Measurements from ENCODE around the gene CCDC138. TPM values are rescaled to one million over a fixed set of nuclear protein-coding genes. Genes with fewer than 3 reads are reported as not detected.

CCDC138 gene
- total RNA-seq, 4 donors from 2014 or later = 1.5 to 2.7 (median 2.1) TPM

- H3K27ac ChIP-seq = no peak overlapping the region
- no peak overlapping the region for H3K4me3 ChIP-seq
- no peaks in the 10 kb centered on the region for H3K4me1 ChIP-seq
- H3K36me3 ChIP-seq = peaks cover 0 to 14% of the 10 kb centered on the region in 2 donors
- WGBS, 2 donors (ENCODE audit: low coverage in 1 of 2) = 81 to 89% methylated on average over 6 of the region's 6 CpGs
- no peak for ATAC-seq
- no peaks in the 10 kb centered on the region for H3K27me3 ChIP-seq
- TF ChIP-seq CTCF (IDR thresholded peaks at IDR 0.05) (no peak), POLR2AphosphoS5 (IDR thresholded peaks at IDR 0.05) (no peak)
- H3K9me3 ChIP-seq = peaks cover 0 to 7% (median 0%) of the 10 kb centered on the region in 3 donors
These were observed 20.0 kb downstream of the CCDC138 start for GRCh38 chr2:108806371-108807113.

GRCh38 chr2:108809936-108810335, 23.4 kb downstream of the CCDC138 start:
- WGBS, 2 donors (ENCODE audit: low coverage in 1 of 2) = 100% methylated on average over 3 of the region's 3 CpGs; no CpG with 5 or more reads in 1 of the 2 donors
- Histone ChIP-seq H3K4me1 (no peaks in the 10 kb centered on the region), H3K9me3 (peaks cover 0 to 7% (median 0%) of the 10 kb centered on the region in 3 donors), H3K4me3 (no peak overlapping the region), H3K27ac (no peak overlapping the region), H3K27me3 (no peaks in the 10 kb centered on the region), H3K36me3 (peaks cover 0 to 15% of the 10 kb centered on the region in 2 donors)
- no peak for ATAC-seq
- TF ChIP-seq POLR2A (IDR thresholded peaks at IDR 0.05) = no peak
- TF ChIP-seq CTCF (IDR thresholded peaks at IDR 0.05) = no peak
- TF ChIP-seq POLR2AphosphoS5 (IDR thresholded peaks at IDR 0.05) = no peak
- no peak for TF ChIP-seq EP300 (IDR thresholded peaks at IDR 0.05)

- H3K9me3 ChIP-seq = peaks cover 0 to 7% (median 0%) of the 10 kb centered on the region in 3 donors
- ATAC-seq = no peak
These were observed 24.7 kb downstream of the CCDC138 start for GRCh38 chr2:108810993-108811957.

GRCh38 chr2:108813732-108814131, 27.2 kb downstream of the CCDC138 start:
- H3K4me3 ChIP-seq = no peak overlapping the region
- H3K27me3 ChIP-seq = no peaks in the 10 kb centered on the region
- TF ChIP-seq CTCF (IDR thresholded peaks at IDR 0.05) (no peak), POLR2A (IDR thresholded peaks at IDR 0.05) (no peak), POLR2AphosphoS5 (IDR thresholded peaks at IDR 0.05) (no peak), EP300 (IDR thresholded peaks at IDR 0.05) (no peak)
- ATAC-seq = no peak
- peaks cover 0 to 7% (median 0%) of the 10 kb centered on the region in 3 donors for H3K9me3 ChIP-seq
- WGBS, 2 donors (ENCODE audit: low coverage in 1 of 2) = 92% methylated on average over 1 of the region's 1 CpG
- no peak overlapping the region for H3K27ac ChIP-seq
- H3K36me3 ChIP-seq = peaks cover 0 to 39% of the 10 kb centered on the region in 2 donors
- H3K4me1 ChIP-seq = no peaks in the 10 kb centered on the region

More at GRCh38 chr2:108810993-108811957, 24.7 kb downstream of the CCDC138 start:
- Histone ChIP-seq H3K4me3 (no peak overlapping the region), H3K36me3 (peaks cover 0 to 20% of the 10 kb centered on the region in 2 donors), H3K27me3 (no peaks in the 10 kb centered on the region), H3K27ac (no peak overlapping the region), H3K4me1 (no peaks in the 10 kb centered on the region)
- 96% methylated on average over 4 of the region's 4 CpGs; no CpG with 5 or more reads in 1 of the 2 donors for WGBS, 2 donors (ENCODE audit: low coverage in 1 of 2)
- TF ChIP-seq CTCF (IDR thresholded peaks at IDR 0.05) = no peak
- TF ChIP-seq POLR2A (IDR thresholded peaks at IDR 0.05) = no peak
- TF ChIP-seq POLR2AphosphoS5 (IDR thresholded peaks at IDR 0.05) = no peak
- TF ChIP-seq EP300 (IDR thresholded peaks at IDR 0.05) = no peak

All from gastroesophageal sphincter (tissue), 4 donors.